ENCODE data around the gene KRT72.

GRCh38 chr12:52540531-52540930 lies 60.7 kb downstream of the KRT72 start:
- TF ChIP-seq POLR2A (IDR thresholded peaks at IDR 0.05; ENCODE audit: low read length) (no peak), GATA1 (IDR thresholded peaks at IDR 0.05; ENCODE audit: low read depth, low read length) (no peak)
